HG03342 (cell line): ENCODE results near the gene TECR.
A peak's percentile ranks its signal among the peaks of the same experiment; 100 is the strongest.
"Not testable (repeated sequence)": the region's sequence is repeated elsewhere in the genome, so short reads cannot be mapped to it uniquely, and the experiment has no call there.

ENCODE experiments used
- ATAC-seq: cut with Tn5 transposase; IDR thresholded peaks from one replicate; pipeline ENCODE4 v1.9.1; 2021; ENCODE audit warnings: mild to moderate bottlenecking, moderate library complexity; ENCODE audit not compliant: unreplicated experiment

Gene TECR

GRCh38 chr19:14529254-14530004 lies at the start of gene TECR:
TECR (plus strand) TSS chr19:14529594; CDS start chr19:14529697, 103 bp downstream.
- peak; percentile 91 for ATAC-seq

- no peak for ATAC-seq
Observed at GRCh38 chr19:14479975-14480699, 49.3 kb upstream of the TECR start.

- ATAC-seq: no peak
Observed at GRCh38 chr19:14480700-14481079, 48.7 kb upstream of the TECR start.

- no peak for ATAC-seq
Observed at GRCh38 chr19:14482172-14482941, 47.0 kb upstream of the TECR start.

GRCh38 chr19:14487370-14488125 lies 41.8 kb upstream of the TECR start:
- ATAC-seq: no peak

GRCh38 chr19:14492756-14493337 lies 36.5 kb upstream of the TECR start:
- ATAC-seq: no peak

GRCh38 chr19:14494411-14494810 lies 35.0 kb upstream of the TECR start:
- ATAC-seq: no peak

GRCh38 chr19:14494910-14495671 lies 34.3 kb upstream of the TECR start:
- no peak for ATAC-seq

GRCh38 chr19:14495672-14496028 lies 33.7 kb upstream of the TECR start:
- no peak for ATAC-seq

- no peak for ATAC-seq
Observed at GRCh38 chr19:14496029-14496833, 33.2 kb upstream of the TECR start, which contains the start of gene GIPC1. GIPC1 (minus strand) TSS chr19:14496127; CDS start chr19:14482976, 13,151 bp downstream.

GRCh38 chr19:14496834-14497227 lies 32.6 kb upstream of the TECR start:
- no peak for ATAC-seq

- ATAC-seq: no peak
Observed at GRCh38 chr19:14497228-14497921, 32.0 kb upstream of the TECR start.

- no peak for ATAC-seq
Observed at GRCh38 chr19:14502334-14503092, 26.9 kb upstream of the TECR start.

GRCh38 chr19:14503285-14503684 lies 26.1 kb upstream of the TECR start:
- ATAC-seq: no peak

- not testable (repeated sequence) for ATAC-seq
Observed at GRCh38 chr19:14504575-14504974, 24.8 kb upstream of the TECR start.

GRCh38 chr19:14505488-14506239 lies 23.7 kb upstream of the TECR start:
- ATAC-seq: no peak
